Chondrocyte (in vitro differentiated cells): ENCODE data around the gene PCBP2. TPM values are rescaled to one million over a fixed set of nuclear protein-coding genes. Genes with fewer than 3 reads are reported as not detected.

Experiments used
- DNase-seq: peaks from one replicate; pipeline ENCODE4 v3.0.0; 2021; ENCODE audit warnings: mixed read lengths, low spot score
- H3K27ac Mint-ChIP-seq: one replicate; pipeline ENCODE4 v1.8.0; 2021; ENCODE audit warnings: mild to moderate bottlenecking, moderate library complexity, mixed read lengths; ENCODE audit not compliant: unreplicated experiment
- H3K27me3 Mint-ChIP-seq: 2 replicates; pipeline ENCODE4 v1.8.0; 2021; ENCODE audit warnings: low read depth, mixed read lengths
- H3K36me3 Mint-ChIP-seq: 2 replicates; pipeline ENCODE4 v1.8.0; 2021; ENCODE audit warnings: low read depth, mixed read lengths
- H3K4me1 Mint-ChIP-seq: 2 replicates; pipeline ENCODE4 v1.8.0; 2021; ENCODE audit warnings: low read depth, mild to moderate bottlenecking, mixed read lengths
- H3K4me3 Mint-ChIP-seq: one replicate; pipeline ENCODE4 v1.8.0; 2021; ENCODE audit warnings: mild to moderate bottlenecking, moderate library complexity, mixed read lengths; ENCODE audit not compliant: unreplicated experiment
- H3K9me3 Mint-ChIP-seq: 2 replicates; pipeline ENCODE4 v1.8.0; 2021; ENCODE audit warnings: low read depth, mixed read lengths
- total RNA-seq: library from RNA; stranded (reverse); gene quantifications from 3 replicates; pipeline ENCODE4 v1.2.1, GENCODE V29; 2021
- TF ChIP-seq, protein P1 (sequence below): fragments of 200-600 bp; sonication (generic); IDR thresholded peaks from 2 replicates; pipeline ENCODE4 v1.5.0; 2021; ENCODE audit warnings: antibody characterized with exemption, mild to moderate bottlenecking, moderate library complexity

PCBP2 gene
- total RNA-seq, 1 donor from 2014 or later = 611 TPM

DNA sequence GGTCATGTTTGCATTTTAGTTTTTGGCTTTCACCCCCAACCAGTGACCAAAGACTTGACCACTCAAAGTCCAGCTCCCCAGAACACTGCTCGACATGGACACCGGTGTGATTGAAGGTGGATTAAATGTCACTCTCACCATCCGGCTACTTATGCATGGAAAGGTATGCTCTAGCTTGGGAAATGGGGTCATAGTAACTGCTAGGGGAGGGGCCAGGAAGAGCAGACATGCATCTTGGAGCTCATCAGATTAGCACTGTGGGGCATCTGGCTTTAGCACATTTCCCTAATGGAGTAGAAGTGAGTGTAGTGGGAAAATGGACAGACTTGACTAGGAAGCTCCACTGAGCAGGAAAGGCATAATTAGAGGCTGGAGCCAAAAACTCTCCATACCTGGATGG lies 2.8 kb downstream of the PCBP2 start:
- peaks cover 30% of the 10 kb centered on the region for H3K4me1 Mint-ChIP-seq
- H3K27me3 Mint-ChIP-seq = no peaks in the 10 kb centered on the region
- peak overlapping the region; percentile 97 for H3K4me3 Mint-ChIP-seq
- TF ChIP-seq, protein P1, sequence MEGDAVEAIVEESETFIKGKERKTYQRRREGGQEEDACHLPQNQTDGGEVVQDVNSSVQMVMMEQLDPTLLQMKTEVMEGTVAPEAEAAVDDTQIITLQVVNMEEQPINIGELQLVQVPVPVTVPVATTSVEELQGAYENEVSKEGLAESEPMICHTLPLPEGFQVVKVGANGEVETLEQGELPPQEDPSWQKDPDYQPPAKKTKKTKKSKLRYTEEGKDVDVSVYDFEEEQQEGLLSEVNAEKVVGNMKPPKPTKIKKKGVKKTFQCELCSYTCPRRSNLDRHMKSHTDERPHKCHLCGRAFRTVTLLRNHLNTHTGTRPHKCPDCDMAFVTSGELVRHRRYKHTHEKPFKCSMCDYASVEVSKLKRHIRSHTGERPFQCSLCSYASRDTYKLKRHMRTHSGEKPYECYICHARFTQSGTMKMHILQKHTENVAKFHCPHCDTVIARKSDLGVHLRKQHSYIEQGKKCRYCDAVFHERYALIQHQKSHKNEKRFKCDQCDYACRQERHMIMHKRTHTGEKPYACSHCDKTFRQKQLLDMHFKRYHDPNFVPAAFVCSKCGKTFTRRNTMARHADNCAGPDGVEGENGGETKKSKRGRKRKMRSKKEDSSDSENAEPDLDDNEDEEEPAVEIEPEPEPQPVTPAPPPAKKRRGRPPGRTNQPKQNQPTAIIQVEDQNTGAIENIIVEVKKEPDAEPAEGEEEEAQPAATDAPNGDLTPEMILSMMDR = no peak
- no peak for DNase-seq
- H3K9me3 Mint-ChIP-seq = no peaks in the 10 kb centered on the region
- H3K27ac Mint-ChIP-seq = peak overlapping the region; percentile 63
- H3K36me3 Mint-ChIP-seq = peaks cover 30% of the 10 kb centered on the region

DNA sequence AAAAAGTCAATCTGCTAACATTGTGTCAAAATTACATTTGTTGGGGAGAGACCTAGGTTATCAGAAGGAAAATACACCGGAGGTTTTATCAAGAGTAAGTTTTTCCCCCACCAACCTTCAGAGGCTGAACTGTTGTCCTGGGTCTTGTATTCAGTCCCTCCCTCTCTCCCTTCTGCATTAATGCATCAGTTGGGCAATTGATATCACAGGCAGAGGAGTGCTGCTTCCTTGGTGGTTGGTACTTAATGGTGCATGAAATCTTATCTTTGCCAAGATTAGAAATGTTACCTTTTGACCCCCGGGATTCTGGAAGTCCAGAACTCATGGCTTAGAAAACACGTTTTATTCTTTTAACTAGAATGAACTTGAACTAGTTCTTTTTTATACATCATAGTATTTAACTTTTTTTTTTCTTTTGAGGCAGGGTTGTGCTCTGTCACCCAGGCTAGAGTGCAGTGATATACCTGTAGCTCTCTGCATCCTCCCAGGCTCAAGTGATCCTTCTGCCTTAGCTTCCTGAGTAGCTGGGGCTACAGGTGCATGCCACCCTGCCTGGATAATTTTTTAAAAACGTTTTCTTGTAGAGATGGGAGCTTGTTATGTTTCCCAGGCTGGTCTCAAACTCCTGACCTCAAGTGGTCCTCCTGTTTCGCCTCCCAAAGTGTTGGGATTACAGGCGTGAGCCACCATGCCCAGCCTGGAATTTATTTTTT lies 4.9 kb downstream of the PCBP2 start:
- TF ChIP-seq, protein P1 = no peak
- Mint-ChIP-seq H3K36me3 (peaks cover 46% of the 10 kb centered on the region), H3K27me3 (no peaks in the 10 kb centered on the region), H3K4me3 (no peak overlapping the region), H3K9me3 (no peaks in the 10 kb centered on the region), H3K27ac (peak overlapping the region; percentile 32), H3K4me1 (peaks cover 41% of the 10 kb centered on the region)
- no peak for DNase-seq

DNA sequence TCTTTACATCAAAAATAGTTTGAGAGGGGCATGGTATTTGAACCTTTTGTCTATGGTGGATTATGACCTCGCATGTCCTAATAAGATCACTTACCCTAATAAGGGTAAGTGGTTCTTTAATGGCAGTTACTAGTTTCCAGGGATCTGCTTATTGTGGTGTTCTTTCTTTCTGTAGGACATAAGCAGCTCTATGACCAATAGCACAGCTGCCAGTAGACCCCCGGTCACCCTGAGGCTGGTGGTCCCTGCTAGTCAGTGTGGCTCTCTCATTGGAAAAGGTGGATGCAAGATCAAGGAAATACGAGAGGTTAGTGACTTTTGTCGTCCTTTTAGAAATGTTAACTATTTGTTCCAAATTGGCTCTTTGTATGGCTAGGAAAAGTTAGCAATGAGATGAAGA lies 7.2 kb downstream of the PCBP2 start:
- no peaks in the 10 kb centered on the region for H3K27me3 Mint-ChIP-seq
- DNase-seq = no peak
- TF ChIP-seq, protein P1 = no peak
- peaks cover 38% of the 10 kb centered on the region for H3K4me1 Mint-ChIP-seq
- no peak overlapping the region for H3K4me3 Mint-ChIP-seq
- no peaks in the 10 kb centered on the region for H3K9me3 Mint-ChIP-seq
- H3K27ac Mint-ChIP-seq = peak overlapping the region; percentile 57
- H3K36me3 Mint-ChIP-seq = peaks cover 58% of the 10 kb centered on the region

DNA sequence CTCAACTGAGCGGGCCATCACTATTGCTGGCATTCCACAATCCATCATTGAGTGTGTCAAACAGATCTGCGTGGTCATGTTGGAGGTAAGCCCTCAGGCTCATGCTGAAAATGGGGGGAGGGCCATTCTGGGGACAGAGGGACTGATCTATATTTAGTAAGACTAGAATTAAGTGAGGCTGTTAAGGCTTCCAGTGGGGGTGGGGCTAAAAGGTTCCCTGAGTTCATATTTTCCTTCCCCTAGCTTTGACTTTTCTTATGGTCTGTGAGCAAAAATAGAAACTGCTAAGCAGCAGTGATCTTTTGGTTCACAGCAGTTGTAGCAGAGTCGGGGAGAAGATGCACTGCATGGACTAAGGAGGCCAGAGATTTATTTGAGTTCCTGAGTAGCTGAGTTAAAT lies 9.2 kb downstream of the PCBP2 start:
- H3K27ac Mint-ChIP-seq = peak overlapping the region; percentile 78
- TF ChIP-seq, protein P1 = no peak

DNA sequence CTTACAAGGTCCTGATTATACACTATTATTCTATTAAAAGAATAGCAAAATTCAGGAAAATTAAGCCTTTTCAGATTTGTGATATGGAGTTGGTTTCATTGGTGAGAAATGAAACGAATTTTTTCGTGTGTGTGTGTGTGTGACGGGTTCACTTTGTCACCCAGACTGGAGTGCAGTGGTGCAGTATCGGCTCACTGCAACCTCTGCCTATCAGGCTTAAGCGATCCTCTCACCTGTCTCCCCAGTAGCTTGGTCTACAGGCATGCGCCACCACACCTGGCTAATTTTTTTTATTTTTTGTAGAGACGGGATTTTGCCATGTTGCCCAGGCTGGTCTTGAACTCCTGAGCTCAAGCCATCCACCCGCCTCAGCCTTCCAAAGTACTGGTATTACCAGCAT lies 9.7 kb downstream of the PCBP2 start:
- peak overlapping the region; percentile 22 for H3K27ac Mint-ChIP-seq

More for the DNA sequence above, 9.2 kb downstream of the PCBP2 start:
- no peaks in the 10 kb centered on the region for H3K27me3 Mint-ChIP-seq
- H3K36me3 Mint-ChIP-seq = peaks cover 57% of the 10 kb centered on the region
- H3K4me1 Mint-ChIP-seq = peaks cover 29% of the 10 kb centered on the region
- H3K4me3 Mint-ChIP-seq = no peak overlapping the region
- no peaks in the 10 kb centered on the region for H3K9me3 Mint-ChIP-seq
- no peak for DNase-seq

More for the DNA sequence above, 9.7 kb downstream of the PCBP2 start:
- no peak overlapping the region for H3K4me3 Mint-ChIP-seq
- peaks cover 60% of the 10 kb centered on the region for H3K36me3 Mint-ChIP-seq
- H3K4me1 Mint-ChIP-seq = peaks cover 29% of the 10 kb centered on the region
- no peak for DNase-seq
- H3K9me3 Mint-ChIP-seq = no peaks in the 10 kb centered on the region
- H3K27me3 Mint-ChIP-seq = no peaks in the 10 kb centered on the region
- TF ChIP-seq, protein P1 = no peak
